Gastrocnemius medialis (tissue), 4 donors: Measurements from ENCODE around the gene ZNF23. TPM values are rescaled to one million over a fixed set of nuclear protein-coding genes. Genes with fewer than 3 reads are reported as not detected.

ENCODE experiments used
- ATAC-seq, 2 donors: fragments of 150-250 bp; one replicate each; pipeline ENCODE4 v1.9.1; 2016
- DNase-seq, 2 donors: peaks; one replicate each; pipeline ENCODE4 v3.0.0-alpha.2; 2019
- H3K27ac ChIP-seq, 4 donors: fragments of 200-600 bp; sonication (generic); 1 replicate in 1 of 4; 2 replicates in 3 of 4; pipeline ENCODE4 v1.5.1; 2016 to 2018; ENCODE audit warnings: mild to moderate bottlenecking in 2 of 4, moderate library complexity in 1 of 4
- H3K27me3 ChIP-seq, 3 donors: fragments of 200-600 bp; sonication (generic) in 2 of 3; 1 replicate in 1 of 3; 2 replicates in 2 of 3; pipeline versions ENCODE4 v1.5.1 to v1.6.0; 2016 to 2019; ENCODE audit warnings: mild to moderate bottlenecking in 1 of 3, moderate library complexity in 1 of 3
- H3K36me3 ChIP-seq, 2 donors: fragments of 200-600 bp; sonication (generic) in 1 of 2; one replicate each; pipeline ENCODE4 v1.5.1; 2017 to 2018
- H3K4me1 ChIP-seq, 2 donors: fragments of 200-600 bp; sonication (generic) in 1 of 2; one replicate each; pipeline ENCODE4 v1.5.1; 2016 to 2017; ENCODE audit warnings: mild to moderate bottlenecking in 2 of 2
- H3K4me3 ChIP-seq, 4 donors: fragments of 200-600 bp; sonication (generic) in 3 of 4; 1 replicate in 1 of 4; 2 replicates in 3 of 4; pipeline ENCODE4 v1.5.1; 2016 to 2019; ENCODE audit warnings: mild to moderate bottlenecking in 2 of 4
- H3K9me3 ChIP-seq, 3 donors: fragments of 200-600 bp; sonication (generic) in 2 of 3; 1 replicate in 1 of 3; 2 replicates in 2 of 3; pipeline ENCODE4 v1.5.1; 2016 to 2019
- CTCF ChIP-seq, 5 experiments: fragments of 450-650 bp in 3 of 5; fragments of 200-600 bp in 2 of 5; sonication (generic) in 2 of 5; IDR thresholded peaks in 4 of 5; conservative IDR thresholded peaks in 1 of 5; 1 replicate in 4 of 5; 2 replicates in 1 of 5; pipeline ENCODE4 v1.5.1; 2016 to 2019; ENCODE audit warnings: antibody characterized with exemption in 5 of 5, mild to moderate bottlenecking in 3 of 5, moderate library complexity in 3 of 5
- POLR2A ChIP-seq, 2 donors: fragments of 450-650 bp; IDR thresholded peaks; one replicate each; pipeline ENCODE4 v1.6.1; 2017; ENCODE audit warnings: antibody characterized with exemption in 2 of 2, mild to moderate bottlenecking in 2 of 2, moderate library complexity in 2 of 2
- in situ Hi-C, 4 donors: fragments of 200-750 bp; cut with MboI; loops; one replicate each; pipeline versions ENCODE4 v1.15.0 to v1.8.0; 2017; ENCODE audit warnings: low sequenced_read_pairs in 4 of 4
- intact Hi-C: fragments of 100-400 bp; cut with DNase I; formaldehyde crosslinking; loops from one replicate; pipeline ENCODE4 v1.15.1; 2023; ENCODE audit warnings: low total_unique reads
- total RNA-seq, 4 donors: library from RNA; depleted of rRNA; stranded (reverse); fragments of >200 nt; gene quantifications; one replicate each; pipeline versions ENCODE4 v1.1.0 to v1.2.3, GENCODE V29; 2016

Gene ZNF23
- total RNA-seq, 4 donors from 2014 or later, result 3.6 to 5.6 (median 4.7) TPM

DNA sequence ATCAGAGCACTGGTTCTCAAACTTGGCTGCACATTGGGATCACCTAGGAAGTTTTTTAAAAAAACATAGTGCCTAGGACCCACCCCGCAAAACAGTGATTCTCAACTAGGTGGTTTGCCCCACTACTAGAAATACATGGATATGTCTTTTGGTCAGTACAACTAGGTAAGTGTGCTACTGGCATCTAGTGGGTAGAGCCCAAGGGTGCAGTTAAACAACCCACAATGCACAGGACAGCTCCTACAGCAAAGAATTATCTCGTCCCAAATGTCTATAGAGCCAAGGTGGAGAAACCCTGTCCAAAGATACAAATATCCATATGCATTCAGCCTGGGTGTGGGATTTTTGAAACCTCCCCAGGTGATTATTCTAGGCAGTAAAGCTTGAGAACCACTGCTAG, 38.9 kb upstream of the ZNF23 start:
- intact Hi-C loops (no loop called here), in situ Hi-C loops (loop anchor here in 2 of 4 donors (10.0 to 25.0 kb wide), 2 partner anchors 86 to 111 kb away; no protein-coding TSS in a partner anchor)
- Histone ChIP-seq H3K27me3 (peaks cover under 1 to 6% (median 5%) of the 10 kb centered on the region in 3 donors), H3K4me3 (no peak overlapping the region), H3K9me3 (no peaks in the 10 kb centered on the region), H3K27ac (no peak overlapping the region), H3K4me1 (no peaks in the 10 kb centered on the region), H3K36me3 (no peaks in the 10 kb centered on the region)
- ATAC-seq (no peak), DNase-seq (no peak)
- no peak for TF ChIP-seq CTCF (IDR thresholded peaks at IDR 0.05 in 4 of 5, conservative IDR thresholded peaks at IDR 0.05 in 1 of 5)

- Histone ChIP-seq H3K27ac (no peak overlapping the region), H3K27me3 (peaks cover 5 to 6% (median 5%) of the 10 kb centered on the region in 3 donors), H3K4me1 (no peaks in the 10 kb centered on the region), H3K36me3 (no peaks in the 10 kb centered on the region), H3K4me3 (no peak overlapping the region), H3K9me3 (no peaks in the 10 kb centered on the region)
- in situ Hi-C loops, result loop anchor here (5.0 to 25.0 kb wide), 3 partner anchors 85 to 112 kb away; no protein-coding TSS in a partner anchor
- intact Hi-C loops, result loop anchor here (1.0 to 5.0 kb wide), 2 partner anchors 43 to 88 kb away; no protein-coding TSS in a partner anchor
- ATAC-seq (peak; percentile 56 to 63), DNase-seq (peak in 1 of 2 donors; percentile 3)
- TF ChIP-seq CTCF (IDR thresholded peaks at IDR 0.05 in 4 of 5, conservative IDR thresholded peaks at IDR 0.05 in 1 of 5) (peak; percentile 23 to 65 (median 55)), POLR2A (IDR thresholded peaks at IDR 0.05) (no peak)
Observed at GRCh38 chr16:71499775-71500364, 37.8 kb upstream of the ZNF23 start.

DNA sequence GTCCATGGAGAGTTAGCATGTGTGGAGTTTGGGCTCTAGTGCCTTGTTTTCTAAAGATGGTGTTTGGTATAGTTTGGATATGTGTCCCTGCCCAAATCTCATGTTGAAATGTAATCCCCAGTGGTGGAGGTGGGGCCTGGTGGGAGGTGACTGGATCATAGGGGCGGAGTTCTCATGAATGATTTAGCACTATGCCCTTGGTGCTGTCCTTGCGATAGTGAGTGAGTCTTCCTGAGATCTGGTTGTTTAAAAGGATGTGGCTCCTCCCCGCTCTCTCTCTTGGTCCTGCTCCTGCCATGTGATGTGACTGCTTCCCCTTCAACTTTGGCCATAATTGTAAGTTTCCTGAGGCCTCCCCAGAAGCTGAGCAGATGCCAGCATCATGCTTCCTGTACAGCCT, 36.0 kb upstream of the ZNF23 start:
- DNase-seq, result no peak
- in situ Hi-C loops, result loop anchor here in 3 of 4 donors (5.0 kb wide), 1 partner anchor 86 kb away; no protein-coding TSS in a partner anchor
- no peaks in the 10 kb centered on the region for H3K36me3 ChIP-seq

DNA sequence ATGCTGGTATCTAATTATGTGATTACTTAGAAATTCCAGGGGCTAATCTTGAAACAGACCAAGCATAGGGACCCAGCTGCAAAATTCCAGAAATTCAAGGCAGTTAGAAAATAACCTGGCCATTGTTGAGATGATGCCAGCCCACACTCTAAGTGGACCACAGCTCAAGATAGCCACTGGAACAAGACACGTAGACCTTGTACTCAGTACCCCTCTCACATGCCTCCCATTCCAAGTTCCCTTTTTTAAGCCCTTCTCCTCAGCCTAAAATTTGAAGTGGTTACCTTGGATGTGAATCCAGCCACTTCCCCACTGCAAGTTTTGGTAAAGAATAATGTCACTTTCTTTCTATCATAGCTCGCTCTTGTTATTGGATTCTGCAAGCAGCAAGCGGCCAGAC, 31.2 kb upstream of the ZNF23 start:
- in situ Hi-C loops, result loop anchor here in 1 of 4 donors (5.0 kb wide), 1 partner anchor 41 kb away; no protein-coding TSS in a partner anchor
- Histone ChIP-seq H3K36me3 (no peaks in the 10 kb centered on the region), H3K9me3 (no peaks in the 10 kb centered on the region), H3K4me1 (no peaks in the 10 kb centered on the region), H3K27me3 (peaks cover 0 to 5% (median 0%) of the 10 kb centered on the region in 3 donors), H3K4me3 (no peak overlapping the region), H3K27ac (no peak overlapping the region)
- TF ChIP-seq POLR2A (IDR thresholded peaks at IDR 0.05), result no peak
- no peak for TF ChIP-seq CTCF (IDR thresholded peaks at IDR 0.05 in 4 of 5, conservative IDR thresholded peaks at IDR 0.05 in 1 of 5)
- intact Hi-C loops, result no loop called here
- ATAC-seq (no peak), DNase-seq (no peak)

More for the DNA sequence above, 36.0 kb upstream of the ZNF23 start:
- TF ChIP-seq POLR2A (IDR thresholded peaks at IDR 0.05) (no peak), CTCF (IDR thresholded peaks at IDR 0.05 in 4 of 5, conservative IDR thresholded peaks at IDR 0.05 in 1 of 5) (no peak)
- no peak for ATAC-seq
- no peak overlapping the region for H3K4me3 ChIP-seq
- peaks cover 5 to 6% (median 5%) of the 10 kb centered on the region in 3 donors for H3K27me3 ChIP-seq
- H3K27ac ChIP-seq, result no peak overlapping the region
- intact Hi-C loops, result loop anchor here (5.0 kb wide), 1 partner anchor 41 kb away; no protein-coding TSS in a partner anchor
- H3K4me1 ChIP-seq, result no peaks in the 10 kb centered on the region
- no peaks in the 10 kb centered on the region for H3K9me3 ChIP-seq
